OCI-LY3 (cell line): ENCODE measurements around the gene AGPAT4.

Experiments
- H2AFZ ChIP-seq: fragments of 200-600, 300-600 bp; shearing (Covaris generic); 2 replicates; pipeline ENCODE4 v1.6.0; 2014; ENCODE audit warnings: antibody characterized with exemption, low read depth, low read length
- H3K27ac ChIP-seq: fragments of 200-600, 300-600 bp; sonication (generic); 2 replicates; pipeline ENCODE4 v1.5.1; 2014; ENCODE audit warnings: mild to moderate bottlenecking, low read length, moderate library complexity, mixed read lengths
- H3K27me3 ChIP-seq: fragments of 200-600, 300-600 bp; sonication (generic); 2 replicates; pipeline ENCODE4 v1.6.1; 2014; ENCODE audit warnings: low read depth, low read length, mixed read lengths
- H3K36me3 ChIP-seq: fragments of 200-600, 300-600 bp; sonication (generic); replicated peaks from 2 replicates; pipeline ENCODE3; 2014; ENCODE audit warnings: low read depth, low read length, mixed read lengths
- H3K4me1 ChIP-seq: fragments of 300-600, 200-600 bp; sonication (generic); 2 replicates; pipeline ENCODE4 v1.6.1; 2014; ENCODE audit warnings: low read length, mixed read lengths
- H3K4me2 ChIP-seq: fragments of 200-600, 300-600 bp; sonication (generic); 2 replicates; pipeline ENCODE4 v1.6.1; 2014; ENCODE audit warnings: low read length, mixed read lengths
- H3K4me3 ChIP-seq: fragments of 300-600, 200-600 bp; sonication (generic); 2 replicates; pipeline ENCODE4 v1.5.1; 2014; ENCODE audit warnings: antibody characterized with exemption, mild to moderate bottlenecking, low read length, moderate library complexity
- H3K79me2 ChIP-seq: fragments of 300-600, 200-600 bp; shearing (Covaris generic); 2 replicates; pipeline ENCODE4 v1.6.1; 2014; ENCODE audit warnings: mild to moderate bottlenecking, low read length, mixed read lengths
- H3K9ac ChIP-seq: fragments of 300-600, 200-600 bp; shearing (Covaris generic); 2 replicates; pipeline ENCODE4 v1.6.0; 2014; ENCODE audit warnings: mild to moderate bottlenecking, low read length, moderate library complexity
- H3K9me3 ChIP-seq: fragments of 200-600, 300-600 bp; shearing (Covaris generic); 2 replicates; pipeline ENCODE4 v1.6.1; 2014; ENCODE audit warnings: low read length, mixed read lengths; ENCODE audit not compliant: insufficient read depth
- H4K20me1 ChIP-seq: fragments of 200-600, 300-600 bp; sonication (generic); 2 replicates; pipeline ENCODE4 v1.6.1; 2016; ENCODE audit warnings: low read length, mixed read lengths; ENCODE audit not compliant: insufficient read depth
- CTCF ChIP-seq: fragments of 200-600, 300-600 bp; sonication (generic); IDR thresholded peaks from 2 replicates; pipeline ENCODE4 v1.5.1; 2014; ENCODE audit warnings: antibody characterized with exemption, low read length, low read depth
- EZH2phosphoT487 ChIP-seq: fragments of 200-600 bp; shearing (Covaris generic); IDR thresholded peaks from 2 replicates; pipeline ENCODE4 v1.6.1; 2018; ENCODE audit warnings: antibody characterized with exemption, mixed run types, low read depth

AGPAT4 gene

GRCh38 chr6:161101517-161101916 is 172.3 kb downstream of the AGPAT4 start:
- H3K36me3 ChIP-seq, result peaks cover 39% of the 10 kb centered on the region
- H3K9ac ChIP-seq, result no peak overlapping the region
- no peaks in the 10 kb centered on the region for H3K9me3 ChIP-seq
- H3K79me2 ChIP-seq, result no peaks in the 10 kb centered on the region
- no peaks in the 10 kb centered on the region for H3K27me3 ChIP-seq
- no peak overlapping the region for H3K27ac ChIP-seq
- TF ChIP-seq EZH2phosphoT487 (no peak), CTCF (0 out of 2 replicates have a peak, but pooled peaks have one; percentile 22)
- H3K4me1 ChIP-seq, result no peaks in the 10 kb centered on the region
- H4K20me1 ChIP-seq, result no peaks in the 10 kb centered on the region
- H3K4me3 ChIP-seq, result no peak overlapping the region
- H2AFZ ChIP-seq, result no peak overlapping the region
- H3K4me2 ChIP-seq, result no peak overlapping the region

GRCh38 chr6:161100072-161100471 is 173.8 kb downstream of the AGPAT4 start:
- Histone ChIP-seq H3K4me2 (no peak overlapping the region), H3K27me3 (no peaks in the 10 kb centered on the region), H2AFZ (no peak overlapping the region), H3K9ac (no peak overlapping the region), H3K36me3 (peaks cover 43% of the 10 kb centered on the region), H3K27ac (no peak overlapping the region), H3K4me3 (no peak overlapping the region), H4K20me1 (no peaks in the 10 kb centered on the region), H3K4me1 (no peaks in the 10 kb centered on the region), H3K9me3 (no peaks in the 10 kb centered on the region), H3K79me2 (no peaks in the 10 kb centered on the region)
- TF ChIP-seq EZH2phosphoT487, result no peak
- TF ChIP-seq CTCF, result no peak

- H3K27me3 ChIP-seq, result no peaks in the 10 kb centered on the region
- H3K9ac ChIP-seq, result no peak overlapping the region
- H4K20me1 ChIP-seq, result no peaks in the 10 kb centered on the region
- H3K27ac ChIP-seq, result no peak overlapping the region
- TF ChIP-seq CTCF (no peak), EZH2phosphoT487 (no peak)
- peaks cover 36% of the 10 kb centered on the region for H3K36me3 ChIP-seq
- H3K9me3 ChIP-seq, result no peaks in the 10 kb centered on the region
- no peak overlapping the region for H3K4me2 ChIP-seq
- H2AFZ ChIP-seq, result no peak overlapping the region
- no peak overlapping the region for H3K4me3 ChIP-seq
- H3K4me1 ChIP-seq, result no peaks in the 10 kb centered on the region
- H3K79me2 ChIP-seq, result no peaks in the 10 kb centered on the region
Measured at GRCh38 chr6:161095916-161096315, 177.9 kb downstream of the AGPAT4 start.

GRCh38 chr6:161094955-161095354 is 178.9 kb downstream of the AGPAT4 start:
- H3K79me2 ChIP-seq, result no peaks in the 10 kb centered on the region
- H3K4me2 ChIP-seq, result no peak overlapping the region
- H3K9me3 ChIP-seq, result no peaks in the 10 kb centered on the region
- H3K36me3 ChIP-seq, result peaks cover 36% of the 10 kb centered on the region
- no peak overlapping the region for H3K9ac ChIP-seq
- H3K27me3 ChIP-seq, result no peaks in the 10 kb centered on the region
- H3K4me3 ChIP-seq, result no peak overlapping the region
- H3K27ac ChIP-seq, result no peak overlapping the region
- TF ChIP-seq CTCF (no peak), EZH2phosphoT487 (no peak)
- H2AFZ ChIP-seq, result no peak overlapping the region
- H4K20me1 ChIP-seq, result no peaks in the 10 kb centered on the region
- H3K4me1 ChIP-seq, result no peaks in the 10 kb centered on the region
